H9 (cell line): ENCODE data around the gene CCDC85A. TPM values are rescaled to one million over a fixed set of nuclear protein-coding genes. Genes with fewer than 3 reads are reported as not detected.

Experiments
- DNase-seq: peaks from one replicate; pipeline ENCODE4 v3.0.0-alpha.2; 2017
- H2AFZ ChIP-seq: one replicate; pipeline ENCODE4 v1.6.1; 2013; ENCODE audit warnings: mild to moderate bottlenecking, low read length, control low read depth, moderate library complexity
- H2AK5ac ChIP-seq: 2 replicates; pipeline ENCODE4 v1.6.1; 2013; ENCODE audit warnings: low read length, control low read depth, mixed read lengths; ENCODE audit not compliant: insufficient read length
- H2BK120ac ChIP-seq: one replicate; pipeline ENCODE4 v1.6.1; 2013; ENCODE audit warnings: low read depth, mild to moderate bottlenecking, low read length, control low read depth, inconsistent platforms; ENCODE audit not compliant: poor library complexity, severe bottlenecking
- H2BK12ac ChIP-seq: 2 replicates; pipeline ENCODE4 v1.6.1; 2013; ENCODE audit warnings: low read length, control low read depth, mixed read lengths, low read depth; ENCODE audit not compliant: insufficient read length
- H2BK15ac ChIP-seq: 2 replicates; pipeline ENCODE4 v1.6.1; 2013; ENCODE audit warnings: low read depth, low read length, control low read depth
- H2BK20ac ChIP-seq: one replicate; pipeline ENCODE4 v1.6.1; 2013; ENCODE audit warnings: low read depth, mild to moderate bottlenecking, low read length, control low read depth, inconsistent platforms; ENCODE audit not compliant: poor library complexity, severe bottlenecking
- H2BK5ac ChIP-seq: 2 replicates; pipeline ENCODE4 v1.6.1; 2013; ENCODE audit warnings: low read length, control low read depth, mixed read lengths; ENCODE audit not compliant: insufficient read length
- H3K14ac ChIP-seq: 2 replicates; pipeline ENCODE4 v1.6.1; 2013; ENCODE audit warnings: low read length, control low read depth; ENCODE audit not compliant: insufficient read depth
- H3K18ac ChIP-seq: 2 replicates; pipeline ENCODE4 v1.6.1; 2013; ENCODE audit warnings: low read depth, mild to moderate bottlenecking, mixed read lengths, low read length, control low read depth; ENCODE audit not compliant: insufficient read length
- H3K23ac ChIP-seq: 2 replicates; pipeline ENCODE4 v1.6.1; 2013; ENCODE audit warnings: low read length, control low read depth, mixed read lengths, low read depth; ENCODE audit not compliant: insufficient read length
- H3K23me2 ChIP-seq: 2 replicates; pipeline ENCODE4 v1.6.1; 2013; ENCODE audit warnings: low read depth, mild to moderate bottlenecking, mixed read lengths, low read length, control low read depth; ENCODE audit not compliant: insufficient read length, poor library complexity, severe bottlenecking
- H3K27ac ChIP-seq: 2 replicates; pipeline ENCODE4 v1.5.1; 2013; ENCODE audit warnings: low read length, control low read depth, mixed read lengths, low read depth; ENCODE audit not compliant: insufficient read length
- H3K27me3 ChIP-seq: 2 replicates; pipeline ENCODE4 v1.6.1; 2013; ENCODE audit warnings: low read length, control low read depth, inconsistent platforms; ENCODE audit not compliant: insufficient read depth
- H3K4ac ChIP-seq: 2 replicates; pipeline ENCODE4 v1.6.1; 2013; ENCODE audit warnings: low read depth, mild to moderate bottlenecking, control low read depth, inconsistent platforms, low read length, moderate library complexity
- H3K4me1 ChIP-seq: 2 replicates; pipeline ENCODE4 v1.6.1; 2013; ENCODE audit warnings: low read length, control low read depth, inconsistent platforms; ENCODE audit not compliant: insufficient read depth
- H3K4me2 ChIP-seq: 2 replicates; pipeline ENCODE4 v1.6.1; 2013; ENCODE audit warnings: low read length, control low read depth, mixed read lengths; ENCODE audit not compliant: insufficient read length, insufficient read depth
- H3K56ac ChIP-seq: 2 replicates; pipeline ENCODE4 v1.6.1; 2013; ENCODE audit warnings: low read depth, mild to moderate bottlenecking, mixed read lengths, low read length, control low read depth; ENCODE audit not compliant: insufficient read length
- H3K79me1 ChIP-seq: 2 replicates; pipeline ENCODE4 v1.6.1; 2013; ENCODE audit warnings: low read depth, mild to moderate bottlenecking, moderate library complexity, low read length, control low read depth, inconsistent platforms; ENCODE audit not compliant: insufficient read depth, poor library complexity, severe bottlenecking
- H3K79me2 ChIP-seq: 2 replicates; pipeline ENCODE4 v1.6.1; 2013; ENCODE audit warnings: low read length, control low read depth, inconsistent platforms; ENCODE audit not compliant: insufficient read depth
- H3K9ac ChIP-seq: 2 replicates; pipeline ENCODE4 v1.6.1; 2013; ENCODE audit warnings: low read length, control low read depth, mixed read lengths; ENCODE audit not compliant: insufficient read length; ENCODE audit errors: extremely low read depth
- H3K9me3 ChIP-seq: one replicate; pipeline ENCODE4 v1.6.1; 2013; ENCODE audit warnings: low read depth, low read length, inconsistent platforms; ENCODE audit not compliant: control insufficient read depth
- H3T11ph ChIP-seq: one replicate; pipeline ENCODE4 v1.6.1; 2013; ENCODE audit warnings: mild to moderate bottlenecking, low read length, control low read depth, inconsistent platforms
- H4K20me1 ChIP-seq: one replicate; pipeline ENCODE4 v1.6.1; 2013; ENCODE audit not compliant: control insufficient read depth, insufficient read length, insufficient read depth
- H4K5ac ChIP-seq: 2 replicates; pipeline ENCODE4 v1.6.1; 2013; ENCODE audit warnings: low read depth, mild to moderate bottlenecking, mixed read lengths, low read length, control low read depth; ENCODE audit not compliant: insufficient read length
- H4K8ac ChIP-seq: replicated peaks from 2 replicates; pipeline ENCODE4 v1.6.1; 2013; ENCODE audit warnings: low read length, control low read depth, mixed read lengths, low read depth; ENCODE audit not compliant: insufficient read length
- H4K91ac ChIP-seq: 2 replicates; pipeline ENCODE4 v1.6.1; 2013; ENCODE audit warnings: low read depth, mild to moderate bottlenecking, moderate library complexity, mixed read lengths, low read length, control low read depth; ENCODE audit not compliant: insufficient read length
- H3K27ac Mint-ChIP-seq, 3 experiments: 2 replicates in 2 of 3; 3 replicates in 1 of 3; pipeline ENCODE4 v1.8.0; 2020 to 2021; ENCODE audit warnings: mixed read lengths in 3 of 3, mild to moderate bottlenecking in 1 of 3, moderate library complexity in 1 of 3
- H3K27me3 Mint-ChIP-seq: 2 replicates; pipeline ENCODE4 v1.8.0; 2021; ENCODE audit warnings: low read depth, mild to moderate bottlenecking, moderate library complexity, mixed read lengths
- H3K36me3 Mint-ChIP-seq, 3 experiments: 2 replicates in 2 of 3; 3 replicates in 1 of 3; pipeline ENCODE4 v1.8.0; 2020 to 2021; ENCODE audit warnings: low read depth in 3 of 3, mixed read lengths in 3 of 3; ENCODE audit not compliant: insufficient read depth in 1 of 3
- H3K4me1 Mint-ChIP-seq, 2 experiments: 2 replicates each; pipeline ENCODE4 v1.8.0; 2020; ENCODE audit warnings: mixed read lengths in 2 of 2
- H3K4me3 Mint-ChIP-seq, 2 experiments: 2 replicates in 1 of 2; 3 replicates in 1 of 2; pipeline ENCODE4 v1.8.0; 2020 to 2021; ENCODE audit warnings: mild to moderate bottlenecking in 2 of 2, mixed read lengths in 2 of 2, moderate library complexity in 1 of 2
- H3K9me3 Mint-ChIP-seq, 2 experiments: 2 replicates in 1 of 2; 3 replicates in 1 of 2; pipeline ENCODE4 v1.8.0; 2020; ENCODE audit warnings: mild to moderate bottlenecking in 2 of 2, mixed read lengths in 2 of 2, moderate library complexity in 1 of 2
- CTCF ChIP-seq: fragments of 200-600 bp; sonication (generic); conservative IDR thresholded peaks from 3 replicates; pipeline ENCODE4 v1.8.0; 2021; ENCODE audit warnings: antibody characterized with exemption, mild to moderate bottlenecking
- WGBS: extraction: QIAGEN DNeasy Blood & Tissue Kit; methylation state at CpG from one replicate; pipeline ENCODE4 v1.1.7; 2013; ENCODE audit warnings: missing lambda C conversion rate, low lambda C conversion rate, mixed read lengths; ENCODE audit not compliant: insufficient read length; ENCODE audit errors: extremely low coverage; 5-methylcytosine and 5-hydroxymethylcytosine counted together
- total RNA-seq: library from RNA; stranded (reverse); gene quantifications from 2 replicates; pipeline ENCODE4 v1.2.1, GENCODE V29; 2021

The CCDC85A gene
- total RNA-seq, 1 experiment from 2014 or later: 0.17 TPM

DNA sequence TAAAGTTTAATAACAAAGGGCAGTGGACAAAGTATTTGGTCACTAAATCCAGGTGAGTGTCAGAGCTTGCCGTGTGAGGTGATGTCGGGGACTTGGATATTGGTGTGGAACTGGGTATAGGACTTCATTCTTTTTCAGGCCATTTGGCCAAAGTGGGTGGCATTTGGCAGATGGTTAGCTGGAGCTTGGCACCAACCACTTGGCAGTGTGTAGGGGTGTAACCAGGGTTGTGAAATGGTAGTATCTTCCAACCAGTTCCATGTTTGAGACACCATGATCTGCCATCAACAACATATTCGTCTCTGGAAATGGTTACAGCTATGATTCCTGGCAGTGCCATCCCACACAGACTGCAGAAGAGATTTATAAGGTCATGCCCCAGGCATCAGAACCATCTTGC is 113.9 kb downstream of the CCDC85A start:
- H3K14ac ChIP-seq: no peak overlapping the region; the same call in 1 of the 2 replicates
- H3T11ph ChIP-seq: no peak overlapping the region
- no peak overlapping the region for H3K4me2 ChIP-seq
- no peaks in the 10 kb centered on the region for H3K27me3 ChIP-seq
- Mint-ChIP-seq H3K27ac (no peak overlapping the region; a peak in 1 of 7 replicates), H3K4me1 (peaks cover 10 to 15% of the 10 kb centered on the region in 2 experiments), H3K27me3 (no peaks in the 10 kb centered on the region), H3K4me3 (no peak overlapping the region), H3K36me3 (no peaks in the 10 kb centered on the region), H3K9me3 (no peaks in the 10 kb centered on the region)
- H2BK120ac ChIP-seq: no peak overlapping the region
- no peak overlapping the region for H2BK20ac ChIP-seq
- no peak for DNase-seq
- no peak overlapping the region for H3K18ac ChIP-seq
- no peak overlapping the region for H2BK12ac ChIP-seq
- H3K79me1 ChIP-seq: no peaks in the 10 kb centered on the region
- no peaks in the 10 kb centered on the region for H3K79me2 ChIP-seq
- no peak overlapping the region for H3K4ac ChIP-seq
- no peaks in the 10 kb centered on the region for H4K20me1 ChIP-seq
- no CpG with 5 or more reads among the region's 3 CpGs for WGBS
- H3K56ac ChIP-seq: no peak overlapping the region
- H2AFZ ChIP-seq: no peak overlapping the region
- no peak for TF ChIP-seq CTCF
- H4K91ac ChIP-seq: no peak overlapping the region
- no peak overlapping the region for H3K9ac ChIP-seq
- H2BK5ac ChIP-seq: no peak overlapping the region
- no peak overlapping the region for H2AK5ac ChIP-seq
- no peak overlapping the region for H2BK15ac ChIP-seq
- no peaks in the 10 kb centered on the region for H3K4me1 ChIP-seq
- H4K5ac ChIP-seq: no peak overlapping the region
- H3K23me2 ChIP-seq: no peaks in the 10 kb centered on the region
- H3K23ac ChIP-seq: no peak overlapping the region
- H3K9me3 ChIP-seq: no peaks in the 10 kb centered on the region
- no peak overlapping the region for H3K27ac ChIP-seq
- H4K8ac ChIP-seq: no peak overlapping the region
